Pulmonary artery endothelial cell (primary cell): ENCODE data around the gene MECP2. TPM values are rescaled to one million over a fixed set of nuclear protein-coding genes. Genes with fewer than 3 reads are reported as not detected.
"Not testable (repeated sequence)": the region's sequence is repeated elsewhere in the genome, so short reads cannot be mapped to it uniquely, and the experiment has no call there.

Experiments
- DNase-seq: peaks from one replicate; pipeline ENCODE4 v3.0.0-alpha.2; 2011; ENCODE audit warnings: low read depth, low spot score
- total RNA-seq: library from RNA; depleted of rRNA; stranded (reverse); fragments of >200 nt; gene quantifications from 2 replicates; pipeline ENCODE4 v1.2.3, GENCODE V29; 2014

Gene MECP2
- total RNA-seq, 1 donor from 2014 or later = 20.4 TPM

DNA sequence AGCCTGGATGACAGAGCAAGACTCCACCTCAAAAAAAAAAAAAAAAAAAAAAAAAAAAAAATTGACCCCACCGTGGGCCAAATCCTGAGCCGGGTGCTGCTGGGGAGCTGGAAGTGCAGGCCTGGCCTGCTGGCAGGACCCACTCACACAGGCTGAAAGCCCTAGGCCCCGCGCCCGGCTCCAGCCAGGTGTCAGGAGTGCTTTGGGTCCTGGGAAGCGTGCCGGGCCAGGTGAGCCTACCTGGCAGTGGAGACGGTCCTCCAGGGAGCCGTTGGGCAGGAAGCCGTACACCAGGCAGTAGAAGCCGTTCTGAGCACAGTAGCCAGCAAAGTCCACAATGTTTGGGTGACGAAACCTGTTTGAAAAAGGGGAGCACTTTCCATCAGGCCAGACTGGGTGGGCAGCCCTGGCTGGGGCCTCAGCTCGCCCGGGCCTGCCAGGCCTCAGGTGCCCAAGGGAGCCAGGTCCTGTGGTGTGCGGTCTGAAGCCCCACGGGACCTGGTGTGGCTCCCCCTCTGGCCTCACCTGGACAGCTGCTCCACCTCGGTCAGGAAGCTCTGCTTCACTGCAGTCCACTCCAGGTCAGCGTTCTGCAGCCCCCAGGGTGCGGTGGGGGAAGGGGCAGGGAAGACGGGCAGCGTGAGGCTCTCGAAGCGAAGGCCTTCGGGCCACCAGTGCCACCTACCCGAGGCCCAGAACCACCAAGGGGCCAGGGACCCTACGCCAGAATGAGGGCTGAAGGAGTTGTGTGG lies 79.6 kb downstream of the MECP2 start:
- DNase-seq = no peak

GRCh38 chrX:154016366-154017076 lies 81.0 kb downstream of the MECP2 start:
- DNase-seq = no peak

DNA sequence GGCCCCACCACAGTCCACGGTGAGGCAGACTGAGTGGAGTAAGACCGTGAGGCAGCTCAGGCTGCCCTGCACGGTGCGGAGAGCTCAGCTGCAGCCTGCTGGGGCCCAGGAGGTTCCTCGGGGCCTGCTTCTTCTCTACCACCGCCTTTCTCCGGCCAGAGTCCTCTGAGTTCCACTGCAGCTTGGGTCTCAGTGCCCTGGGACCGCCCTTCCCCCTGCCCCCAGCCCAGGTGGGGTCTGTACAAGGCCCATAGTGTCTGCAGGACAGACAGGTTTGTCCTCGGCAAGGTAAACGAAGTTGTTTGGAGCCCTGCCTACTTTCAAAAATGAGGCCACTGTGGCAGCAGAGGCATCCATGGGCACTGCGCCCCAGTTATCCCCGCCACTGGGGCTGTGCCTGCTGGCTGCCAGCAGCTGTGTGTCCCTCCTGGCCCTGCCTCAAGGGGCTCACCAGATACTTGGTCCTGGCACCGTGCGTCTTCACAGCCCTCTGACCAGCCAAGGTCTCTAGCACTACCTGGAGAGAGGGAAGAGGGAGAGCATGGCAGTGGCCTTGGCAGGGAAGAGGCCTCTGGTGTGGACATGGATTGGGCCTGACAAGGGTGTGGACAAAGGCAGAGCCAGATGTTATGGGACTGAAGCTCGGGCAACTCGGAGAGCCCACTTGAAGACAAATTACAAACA lies 81.8 kb downstream of the MECP2 start:
- DNase-seq = no peak

DNA sequence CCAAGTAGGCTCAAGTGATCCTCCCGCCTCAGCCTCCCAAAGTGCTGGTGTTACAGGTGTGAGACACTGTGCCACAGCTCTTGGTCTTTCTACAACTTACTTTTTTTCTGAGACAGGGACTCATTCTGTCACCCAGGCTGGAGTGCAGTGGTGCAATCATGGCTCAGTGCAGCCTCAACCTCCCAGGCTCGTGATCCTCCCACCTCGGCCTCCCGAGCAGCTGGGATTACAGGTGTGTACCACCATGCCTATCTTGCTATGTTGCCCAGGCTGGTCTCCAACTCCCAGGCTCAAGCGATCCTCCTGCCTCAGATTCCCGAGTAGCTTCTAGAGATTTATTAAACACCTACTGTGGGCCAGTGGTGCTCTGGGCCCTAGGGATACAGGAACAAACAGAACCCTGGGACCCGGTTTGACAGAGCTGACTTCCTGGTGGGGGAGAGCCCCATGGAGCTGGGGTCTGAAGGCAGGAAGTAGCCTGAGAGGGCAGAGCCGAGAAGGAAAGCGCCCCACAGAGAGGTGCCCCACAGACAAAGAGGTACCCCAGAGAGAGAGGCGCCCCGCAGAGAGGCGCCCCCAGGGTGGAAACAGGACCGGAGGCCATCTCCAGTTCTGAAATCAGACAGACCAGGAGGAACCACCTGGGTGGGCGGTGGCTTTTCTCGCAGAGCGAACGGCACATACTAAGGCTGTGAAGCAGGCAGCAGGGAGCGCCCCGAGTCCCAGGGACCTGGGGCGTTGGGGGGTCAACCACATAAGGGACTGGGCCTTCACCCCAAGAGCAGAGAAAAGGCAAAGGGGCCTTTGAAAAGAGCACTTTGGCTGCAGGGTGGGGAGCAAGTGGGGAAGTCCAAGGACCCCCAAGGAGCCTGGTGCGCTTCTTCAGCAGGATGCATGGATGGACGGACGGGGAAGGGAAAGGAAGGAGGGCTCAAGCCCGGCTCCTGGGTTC lies 82.8 kb downstream of the MECP2 start:
- no peak for DNase-seq

GRCh38 chrX:154013614-154014360 lies 83.7 kb downstream of the MECP2 start:
- no peak for DNase-seq

- no peak for DNase-seq
These were observed 84.5 kb downstream of the MECP2 start for GRCh38 chrX:154013001-154013421.

GRCh38 chrX:154012336-154012991 lies 85.1 kb downstream of the MECP2 start:
- DNase-seq = no peak

DNA sequence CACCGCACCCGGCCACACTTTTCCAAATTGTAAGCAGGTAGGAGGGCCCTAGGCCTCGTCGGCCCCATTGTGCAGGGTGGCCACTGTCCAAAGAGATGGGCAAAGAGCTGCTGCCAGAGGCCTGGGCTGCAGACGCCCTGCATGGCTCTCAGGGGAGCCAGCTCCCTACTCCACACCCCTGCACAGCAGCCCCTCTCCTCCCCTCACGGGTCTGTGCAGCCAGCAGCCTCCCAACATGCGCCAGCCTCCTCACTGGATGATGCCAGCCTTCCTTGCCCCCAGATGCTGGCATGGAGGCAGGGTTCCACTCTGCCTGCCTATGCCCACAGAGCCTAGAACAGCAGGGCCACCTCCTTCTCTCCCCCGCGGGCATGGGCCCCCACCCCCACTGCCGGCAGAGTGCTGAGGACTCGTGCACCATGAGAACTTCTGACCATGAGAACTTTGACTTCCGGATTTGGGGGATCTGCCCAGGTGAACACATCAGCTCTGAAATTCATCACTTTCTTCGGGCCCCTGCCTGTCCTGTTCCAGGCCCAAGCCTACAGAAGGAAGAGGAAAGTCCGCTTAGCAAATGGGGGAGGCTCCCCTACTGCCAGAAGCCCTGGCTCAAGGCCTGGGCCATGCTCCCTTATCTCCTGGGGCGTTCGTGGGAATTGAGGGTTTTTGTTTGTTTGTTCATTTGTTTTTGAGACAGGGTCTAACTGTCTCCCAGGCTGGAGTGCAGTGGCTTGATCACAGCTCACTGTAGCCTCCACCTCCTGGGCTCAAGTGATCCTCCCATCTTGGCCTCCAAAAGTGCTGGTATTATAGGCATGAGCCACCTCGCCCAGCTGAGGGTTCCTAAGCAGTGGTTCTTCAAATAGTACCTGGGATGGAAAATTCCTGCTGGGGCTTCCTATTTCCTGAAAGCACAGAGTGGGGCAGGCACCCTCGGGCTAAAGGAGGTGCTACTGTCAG lies 85.9 kb downstream of the MECP2 start:
- DNase-seq = no peak

- no peak for DNase-seq
These were observed 87.0 kb downstream of the MECP2 start for GRCh38 chrX:154010330-154011087.

DNA sequence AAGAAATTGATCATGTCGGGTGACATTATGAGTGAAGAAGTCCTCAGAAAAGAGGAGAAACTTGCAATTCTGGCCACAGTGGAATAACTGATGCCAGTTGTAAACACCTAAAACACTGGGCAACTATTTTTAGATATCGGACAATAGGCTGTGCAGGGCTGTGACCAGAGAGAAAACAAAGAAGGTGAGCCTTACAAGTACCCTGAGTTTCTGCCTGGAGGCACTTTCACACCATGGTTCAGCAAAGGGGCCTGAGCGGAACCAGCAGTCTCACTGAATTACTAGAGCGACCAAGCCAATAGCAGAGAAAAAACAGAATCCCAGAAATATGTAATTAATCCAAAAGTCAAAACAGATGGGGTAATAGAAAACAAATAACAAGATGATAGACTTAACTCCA lies 89.0 kb downstream of the MECP2 start:
- no peak for DNase-seq

- no peak for DNase-seq
These were observed 90.6 kb downstream of the MECP2 start for GRCh38 chrX:154006947-154007346.

GRCh38 chrX:154004315-154004714 lies 93.2 kb downstream of the MECP2 start:
- DNase-seq = no peak

- DNase-seq = no peak
These were observed 95.2 kb downstream of the MECP2 start for GRCh38 chrX:154002215-154002719.

GRCh38 chrX:154000051-154000450 lies 97.5 kb downstream of the MECP2 start:
- no peak for DNase-seq

DNA sequence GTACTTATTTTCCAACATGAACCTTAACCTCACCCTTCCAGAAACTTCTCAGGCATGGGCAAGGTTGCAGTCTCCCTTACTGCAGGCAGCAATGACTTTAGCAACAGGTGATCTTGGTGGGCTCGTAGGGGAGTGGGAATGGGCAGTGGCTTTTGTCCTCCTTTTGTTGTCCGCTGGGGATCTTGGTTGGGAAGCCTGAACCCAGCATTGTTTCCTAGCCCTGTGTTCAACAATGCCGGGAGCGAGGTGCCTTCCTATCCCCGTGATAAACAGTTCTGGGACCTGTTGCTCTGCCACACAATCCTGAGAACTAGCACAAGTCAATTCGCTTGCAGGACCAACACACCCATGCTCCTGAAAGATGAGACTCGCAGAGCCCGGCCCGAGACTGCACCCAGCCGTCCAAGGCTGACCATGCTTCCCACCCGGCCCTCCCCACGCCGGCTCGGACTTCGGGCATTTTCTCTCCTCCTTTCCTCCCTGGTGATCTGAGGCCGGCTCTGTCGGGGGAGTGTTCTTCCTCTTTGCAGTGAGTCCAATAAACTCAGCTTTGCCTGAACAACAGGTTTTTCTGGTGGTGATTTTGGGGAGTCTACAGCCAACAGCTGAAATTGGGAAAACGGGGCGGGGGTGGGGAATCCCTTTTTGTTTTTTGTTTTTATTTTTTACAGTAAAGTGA lies 98.0 kb downstream of the MECP2 start:
- DNase-seq = no peak

- DNase-seq = no peak
These were observed 102.0 kb downstream of the MECP2 start for GRCh38 chrX:153995504-153995903.

DNA sequence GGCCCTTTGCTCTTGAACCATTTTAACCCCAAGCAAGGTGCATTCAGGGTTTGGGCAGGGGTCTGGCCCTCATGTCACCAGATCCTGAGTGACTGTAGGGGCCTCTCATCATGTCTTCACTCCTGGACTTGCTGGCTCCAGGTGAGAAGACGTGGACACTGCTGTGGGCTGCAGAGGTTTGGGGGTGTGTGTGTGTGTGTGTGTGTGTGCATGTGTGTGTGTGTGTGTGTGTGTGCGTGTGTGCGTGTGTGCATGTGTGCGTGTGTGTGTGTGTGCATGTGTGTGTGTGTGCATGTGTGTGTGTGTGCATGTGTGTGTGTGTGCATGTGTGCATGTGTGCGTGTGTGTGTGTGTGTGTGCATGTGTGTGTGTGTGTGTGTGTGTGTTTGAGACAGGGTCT lies 103.1 kb downstream of the MECP2 start:
- not testable (repeated sequence) for DNase-seq
